ENCODE data around the gene SHC1. TPM values are rescaled to one million over a fixed set of nuclear protein-coding genes. Genes with fewer than 3 reads are reported as not detected.

The SHC1 gene
- polyA plus RNA-seq, 3 donors: 26.7 to 70.6 (median 31.5) TPM

- Mint-ChIP-seq H3K9me3 (peaks cover 0 to 2% (median 0%) of the 10 kb centered on the region in 7 donors), H3K36me3 (peaks cover 43 to 70% of the 10 kb centered on the region in 2 donors), H3K27ac (no peak overlapping the region), H3K27me3 (ENCODE audit: low read depth in 3 of 3) (peaks cover 0 to 2% (median 0%) of the 10 kb centered on the region in 3 donors), H3K4me1 (peaks cover 78% of the 10 kb centered on the region), H3K4me3 (no peak overlapping the region)
- intact Hi-C loops (cut with micrococcal nuclease): loop anchor here in 1 of 2 donors (5.0 kb wide), 2 partner anchors 33 to 53 kb away; partner anchors contain the start of genes FLAD1 and PYGO2
- no peak for DNase-seq
- Histone ChIP-seq H3K27me3 (ENCODE audit: control insufficient read depth in 2 of 2, insufficient read depth in 2 of 2, low read length in 2 of 2) (no peaks in the 10 kb centered on the region), H2AFZ (ENCODE audit: insufficient read depth, low read depth, low read length, poor library complexity, severe bottlenecking) (no peak overlapping the region), H3K9me3 (replicated peaks in 1 of 2; ENCODE audit: control insufficient read depth in 1 of 2, insufficient read depth in 1 of 2, low read length in 2 of 2) (no peaks in the 10 kb centered on the region), H3K4me3 (replicated peaks in 1 of 3; ENCODE audit: low read depth in 2 of 3, low read length in 3 of 3) (no peak overlapping the region), H3K4me2 (replicated peaks; ENCODE audit: extremely low read depth, low read length, poor library complexity, severe bottlenecking) (no peak overlapping the region), H3K27ac (ENCODE audit: low read depth in 1 of 2, low read length in 2 of 2) (peak overlapping the region in 1 of 2 donors; percentile 12), H4K20me1 (ENCODE audit: insufficient read depth, low read length) (peaks cover 100% of the 10 kb centered on the region), H3K79me2 (ENCODE audit: insufficient read depth, low read length) (peaks cover 79% of the 10 kb centered on the region), H3K9ac (ENCODE audit: insufficient read depth, low read length, poor library complexity, severe bottlenecking) (no peak overlapping the region), H3K4me1 (ENCODE audit: control insufficient read depth in 1 of 2, insufficient read depth in 2 of 2, low read length in 2 of 2) (peaks cover 81 to 86% of the 10 kb centered on the region in 2 donors), H3K36me3 (replicated peaks in 1 of 2; ENCODE audit: control insufficient read depth in 1 of 2, insufficient read depth in 2 of 2, low read length in 2 of 2) (peaks cover 46 to 56% of the 10 kb centered on the region in 2 donors)
- no peak for TF ChIP-seq CTCF (IDR thresholded peaks at IDR 0.05)
- WGBS (ENCODE audit: insufficient coverage): 96% methylated on average over 12 of the region's 31 CpGs
Measured at GRCh38 chr1:155014709-155015508, 44.4 kb upstream of the SHC1 start.

GRCh38 chr1:155013632-155014031, 43.1 kb upstream of the SHC1 start:
- intact Hi-C loops (cut with micrococcal nuclease): no loop called here
- H3K36me3 ChIP-seq (replicated peaks in 1 of 2; ENCODE audit: control insufficient read depth in 1 of 2, insufficient read depth in 2 of 2, low read length in 2 of 2): peaks cover 37 to 47% of the 10 kb centered on the region in 2 donors
- H3K4me1 ChIP-seq (ENCODE audit: control insufficient read depth in 1 of 2, insufficient read depth in 2 of 2, low read length in 2 of 2): peaks cover 85 to 99% of the 10 kb centered on the region in 2 donors
- Mint-ChIP-seq H3K36me3 (peaks cover 30 to 65% of the 10 kb centered on the region in 2 donors), H3K4me1 (peaks cover 75% of the 10 kb centered on the region), H3K27me3 (ENCODE audit: low read depth in 3 of 3) (peaks cover 0 to 2% (median 0%) of the 10 kb centered on the region in 3 donors), H3K9me3 (no peaks in the 10 kb centered on the region), H3K27ac (peak overlapping the region in 4 of 7 donors; percentile 46 to 94 (median 90)), H3K4me3 (peak overlapping the region; percentile 37 to 80)
- peak overlapping the region; percentile 21 for H3K9ac ChIP-seq (ENCODE audit: insufficient read depth, low read length, poor library complexity, severe bottlenecking)
- peak overlapping the region; percentile 100 for H3K4me2 ChIP-seq (replicated peaks; ENCODE audit: extremely low read depth, low read length, poor library complexity, severe bottlenecking)
- H2AFZ ChIP-seq (ENCODE audit: insufficient read depth, low read depth, low read length, poor library complexity, severe bottlenecking): no peak overlapping the region
- no peak for DNase-seq
- H4K20me1 ChIP-seq (ENCODE audit: insufficient read depth, low read length): peaks cover 97% of the 10 kb centered on the region
- peak overlapping the region in 1 of 3 experiments; percentile 100 for H3K4me3 ChIP-seq (replicated peaks in 1 of 3; ENCODE audit: low read depth in 2 of 3, low read length in 3 of 3)
- peaks cover 92% of the 10 kb centered on the region for H3K79me2 ChIP-seq (ENCODE audit: insufficient read depth, low read length)
- H3K9me3 ChIP-seq (replicated peaks in 1 of 2; ENCODE audit: control insufficient read depth in 1 of 2, insufficient read depth in 1 of 2, low read length in 2 of 2): no peaks in the 10 kb centered on the region
- no peaks in the 10 kb centered on the region for H3K27me3 ChIP-seq (ENCODE audit: control insufficient read depth in 2 of 2, insufficient read depth in 2 of 2, low read length in 2 of 2)
- H3K27ac ChIP-seq (ENCODE audit: low read depth in 1 of 2, low read length in 2 of 2): peak overlapping the region; percentile 91 to 99
- TF ChIP-seq CTCF (IDR thresholded peaks at IDR 0.05): no peak
- 22% methylated on average over 5 of the region's 8 CpGs for WGBS (ENCODE audit: insufficient coverage)

All from CD14-positive monocyte (primary cell).